Naive thymus-derived CD8-positive, alpha-beta T cell (primary cell): ENCODE measurements around the gene GLTP. TPM values are rescaled to one million over a fixed set of nuclear protein-coding genes. Genes with fewer than 3 reads are reported as not detected.

Experiments
- ATAC-seq, 2 donors: fragments of 150-1000 bp; cut with Tn5 transposase in 1 of 2; sonication (Bioruptor Pico), chemical (Tn5 transposase) in 1 of 2; 1 replicate in 1 of 2; 2 replicates in 1 of 2; pipeline ENCODE4 v1.10.0; 2021; ENCODE audit warnings: mild to moderate bottlenecking in 2 of 2, moderate library complexity in 2 of 2
- POLR2A ChIA-PET: fragments of 350-600 bp; sonication (Branson Sonifier 250); formaldehyde crosslinking; loops from one replicate; lab custom pipeline; 2021; ENCODE audit warnings: antibody characterized with exemption; lab: Charles Lee
- DNase-seq, 10 donors: peaks; one replicate each; pipeline versions ENCODE4 v3.0.0 to v3.0.0-alpha.2; 2020 to 2022
- H3K27ac Mint-ChIP-seq, 10 donors: one replicate each; pipeline ENCODE4 v1.8.0; 2020 to 2022; ENCODE audit warnings: mild to moderate bottlenecking in 10 of 10, mixed read lengths in 10 of 10, moderate library complexity in 4 of 10, inconsistent platforms in 1 of 10
- H3K27me3 Mint-ChIP-seq, 5 donors: one replicate each; pipeline ENCODE4 v1.8.0; 2021 to 2022; ENCODE audit warnings: mixed read lengths in 5 of 5
- H3K36me3 Mint-ChIP-seq, 3 donors: one replicate each; pipeline ENCODE4 v1.8.0; 2020 to 2022; ENCODE audit warnings: mixed read lengths in 3 of 3, mild to moderate bottlenecking in 2 of 3, inconsistent platforms in 1 of 3
- H3K4me1 Mint-ChIP-seq, 4 donors: one replicate each; pipeline ENCODE4 v1.8.0; 2021 to 2022; ENCODE audit warnings: mixed read lengths in 4 of 4
- H3K4me3 Mint-ChIP-seq, 10 donors: one replicate each; pipeline ENCODE4 v1.8.0; 2020 to 2022; ENCODE audit warnings: mild to moderate bottlenecking in 10 of 10, mixed read lengths in 10 of 10, moderate library complexity in 6 of 10, inconsistent platforms in 1 of 10
- H3K9me3 Mint-ChIP-seq, 9 donors: one replicate each; pipeline ENCODE4 v1.8.0; 2020 to 2022; ENCODE audit warnings: mixed read lengths in 9 of 9, mild to moderate bottlenecking in 3 of 9, inconsistent platforms in 1 of 9, moderate library complexity in 1 of 9
- microRNA-seq: library from miRNA; unstranded; fragments of <30 nt; microRNA quantifications from one replicate; pipeline ENCODE4 v1.2.0, GENCODE V29; 2022; ENCODE audit warnings: borderline microRNAs expressed
- polyA plus RNA-seq, 3 donors: library from polyadenylated mRNA; unstranded; fragments of 300-500 nt; fragmentation: Illumina TruSeq; gene quantifications; one replicate each; pipeline ENCODE4 v1.2.3, GENCODE V29; 2021
- total RNA-seq, 8 experiments: library from RNA in 2 of 8; stranded (reverse) in 2 of 8; gene quantifications; one replicate each; pipeline ENCODE4 v1.2.3 and lab custom pipeline; 2021 to 2026

GLTP gene
- total and polyA plus RNA-seq, 5 experiments from 2014 or later, result 21.2 to 41.7 (median 29.7) TPM

DNA sequence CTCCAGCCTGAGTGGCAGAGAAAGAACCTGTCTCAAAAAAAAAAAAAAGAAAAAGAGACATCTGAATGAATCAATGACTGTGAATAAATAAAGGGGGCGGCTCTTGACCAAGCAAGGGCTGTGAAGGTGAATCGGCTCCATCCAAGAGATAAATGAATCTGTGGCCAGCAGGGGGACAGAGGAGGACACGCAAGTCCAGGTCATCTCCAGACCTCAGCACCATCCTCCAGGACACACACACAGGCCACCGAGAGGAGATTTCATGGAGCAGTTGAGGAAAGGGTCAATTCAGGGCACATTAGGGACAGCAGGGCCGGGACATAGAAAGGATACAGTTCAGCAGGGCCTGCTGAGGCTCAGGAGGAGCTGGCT is 68.7 kb downstream of the GLTP start:
- Mint-ChIP-seq H3K27me3 (no peaks in the 10 kb centered on the region), H3K36me3 (no peaks in the 10 kb centered on the region), H3K9me3 (no peaks in the 10 kb centered on the region), H3K4me1 (no peaks in the 10 kb centered on the region), H3K4me3 (no peak overlapping the region), H3K27ac (peak overlapping the region in 2 of 10 donors; percentile 15 to 17)
- POLR2A ChIA-PET, result no interaction called here
- DNase-seq, result no peak
- ATAC-seq, result no peak

DNA sequence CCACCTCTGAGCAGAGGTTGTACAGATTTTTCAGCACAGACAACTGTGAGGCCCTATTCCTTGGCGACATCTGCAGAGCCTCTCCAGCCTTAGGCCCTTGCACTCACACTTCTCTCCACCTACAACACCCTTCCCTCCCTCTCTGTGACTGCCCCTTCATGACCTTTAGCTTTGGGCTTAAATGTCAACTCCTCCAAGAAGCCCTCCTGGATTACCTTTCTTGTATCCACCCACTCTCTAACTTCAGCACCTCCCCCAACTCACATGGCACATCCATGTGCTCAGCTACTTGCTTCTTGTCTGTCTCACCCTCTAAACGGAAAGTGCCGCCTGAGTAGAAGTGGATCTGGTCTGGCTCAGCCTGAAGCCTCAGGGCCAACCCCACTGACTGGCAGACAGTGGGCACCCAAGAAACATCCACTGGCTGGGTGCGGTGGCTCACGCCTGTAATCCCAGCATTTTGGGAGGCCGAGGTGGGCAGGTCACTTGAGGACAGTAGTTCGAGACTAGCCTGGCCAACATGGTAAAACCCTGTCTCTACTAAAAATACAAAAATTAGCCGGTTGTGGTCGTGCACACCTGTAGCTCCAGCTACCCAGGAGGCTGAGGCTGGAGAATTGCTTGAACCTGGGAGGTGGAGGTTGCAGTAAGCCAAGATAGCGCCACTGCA is 69.3 kb downstream of the GLTP start:
- no peaks in the 10 kb centered on the region for H3K36me3 Mint-ChIP-seq
- no peak overlapping the region for H3K4me3 Mint-ChIP-seq
- POLR2A ChIA-PET, result no interaction called here
- H3K4me1 Mint-ChIP-seq, result no peaks in the 10 kb centered on the region
- DNase-seq (no peak), ATAC-seq (no peak)
- H3K27ac Mint-ChIP-seq, result no peak overlapping the region
- no peaks in the 10 kb centered on the region for H3K9me3 Mint-ChIP-seq
- no peaks in the 10 kb centered on the region for H3K27me3 Mint-ChIP-seq

DNA sequence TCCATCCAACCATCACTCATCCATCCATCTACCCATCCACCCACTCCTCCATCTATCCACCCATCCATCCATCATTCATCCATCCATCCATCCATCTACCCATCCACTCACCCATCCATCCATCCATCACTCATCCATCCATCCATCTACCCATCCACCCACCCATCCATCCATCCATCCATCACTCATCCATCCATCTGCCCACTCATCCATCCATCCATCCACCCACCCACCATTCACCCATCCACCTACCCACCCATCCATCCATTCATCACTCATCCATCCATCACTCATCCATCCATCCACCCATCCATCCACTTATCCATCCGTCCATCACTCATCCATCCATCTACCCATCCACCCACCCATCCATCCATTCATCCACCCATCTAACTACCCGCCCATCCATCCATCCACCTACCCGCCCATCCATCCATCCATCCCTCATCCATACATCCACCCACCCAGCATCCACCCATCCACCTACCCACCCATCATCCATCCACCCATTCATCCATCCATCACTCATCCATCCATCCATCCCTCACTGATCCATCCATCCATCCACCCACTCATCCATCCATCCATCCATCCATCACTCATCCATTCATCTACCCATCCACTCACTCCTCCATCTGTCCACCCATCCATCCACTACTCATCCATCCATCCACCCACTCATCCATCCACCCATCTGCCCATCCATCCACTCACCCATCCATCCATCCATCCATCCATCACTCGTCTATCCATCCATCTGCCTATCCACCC is 71.3 kb downstream of the GLTP start:
- Mint-ChIP-seq H3K9me3 (no peaks in the 10 kb centered on the region), H3K4me1 (peaks cover 0 to 2% (median under 1%) of the 10 kb centered on the region in 4 donors), H3K4me3 (no peak overlapping the region), H3K36me3 (no peaks in the 10 kb centered on the region), H3K27ac (no peak overlapping the region), H3K27me3 (no peaks in the 10 kb centered on the region)
- ATAC-seq (no peak), DNase-seq (no peak)
- POLR2A ChIA-PET, result no interaction called here

DNA sequence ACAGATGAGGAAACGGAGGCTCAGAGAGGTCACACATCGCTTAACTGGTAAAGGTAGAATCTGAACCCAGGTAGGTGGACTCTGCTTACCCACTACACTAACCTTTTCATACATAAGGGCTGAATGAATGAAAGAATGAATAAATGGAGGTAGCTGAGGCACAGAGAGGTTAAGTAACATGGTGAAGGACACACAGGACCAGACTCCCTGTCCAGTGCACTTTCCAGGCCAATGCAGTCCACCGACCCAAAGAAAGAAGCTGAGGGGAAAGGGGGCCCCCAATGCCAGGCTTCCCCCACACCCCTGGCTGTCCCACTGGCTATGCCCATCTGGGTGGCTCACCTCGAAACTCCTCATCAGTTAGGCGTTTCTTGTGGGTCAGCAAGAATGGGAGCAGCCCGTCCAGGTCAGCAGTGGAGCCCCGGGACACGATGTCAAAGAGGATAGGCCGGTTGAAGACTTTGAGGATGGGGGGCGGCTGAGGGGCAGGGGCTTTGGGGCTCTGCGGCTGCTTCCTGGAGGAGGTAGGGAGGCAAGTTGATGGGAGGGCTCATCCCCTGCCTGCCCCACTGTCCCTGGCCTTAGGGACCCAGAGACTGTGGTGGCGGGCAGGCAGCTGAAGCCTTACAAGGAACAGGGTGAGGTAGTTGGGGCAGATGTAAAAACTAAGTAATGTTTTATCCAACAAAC is 72.2 kb downstream of the GLTP start:
- no peaks in the 10 kb centered on the region for H3K36me3 Mint-ChIP-seq
- no peaks in the 10 kb centered on the region for H3K27me3 Mint-ChIP-seq

DNA sequence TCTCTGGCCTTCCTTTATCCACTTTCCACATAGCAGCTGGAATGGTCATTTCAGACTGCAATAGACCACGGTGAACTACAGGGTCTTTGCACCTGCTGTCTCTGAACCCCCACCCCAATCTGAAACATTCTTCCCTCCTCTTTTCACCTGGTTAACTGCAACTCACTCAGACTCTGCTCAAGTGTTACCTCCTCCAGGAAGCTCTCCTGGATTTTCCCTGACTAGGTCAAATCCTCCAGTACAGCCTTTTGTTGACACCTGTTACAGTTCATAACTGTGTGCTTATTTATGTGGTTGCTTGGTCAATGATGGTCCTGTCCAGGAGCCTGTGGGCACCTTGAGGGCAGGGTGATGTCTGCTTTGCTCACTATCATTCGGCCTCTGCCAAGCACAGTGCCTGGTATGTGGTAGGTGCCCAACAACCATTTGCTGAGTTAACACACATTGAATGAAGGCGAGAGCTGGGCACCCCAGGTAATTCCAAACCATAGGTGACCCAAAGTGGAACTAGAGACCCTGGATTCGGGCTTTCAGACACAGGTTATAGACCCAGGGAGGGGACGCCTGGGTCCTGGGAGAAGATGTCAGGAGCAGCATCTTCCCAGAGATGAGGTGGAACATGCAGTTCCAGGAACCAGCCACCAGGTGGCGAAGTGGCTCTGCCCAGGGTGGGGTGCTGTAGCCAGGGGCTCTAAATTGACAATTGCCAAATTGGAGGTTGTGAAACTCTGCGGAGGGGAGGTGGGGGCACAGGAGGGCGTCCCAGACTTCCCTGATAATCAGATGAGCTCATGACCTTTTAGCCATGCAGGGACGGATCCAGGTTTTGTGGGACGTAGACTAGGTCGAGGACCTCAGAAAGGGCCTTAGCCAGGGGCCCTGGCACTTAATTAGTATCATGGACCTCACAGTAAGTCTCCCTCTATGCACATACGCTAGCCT is 75.2 kb downstream of the GLTP start:
- no peaks in the 10 kb centered on the region for H3K36me3 Mint-ChIP-seq
- no peaks in the 10 kb centered on the region for H3K27me3 Mint-ChIP-seq
- H3K27ac Mint-ChIP-seq, result no peak overlapping the region
- peaks cover 0 to 2% (median under 1%) of the 10 kb centered on the region in 4 donors for H3K4me1 Mint-ChIP-seq
- ATAC-seq, result peak; percentile 79 to 93
- H3K9me3 Mint-ChIP-seq, result no peaks in the 10 kb centered on the region
- no peak overlapping the region for H3K4me3 Mint-ChIP-seq
- DNase-seq, result peak; percentile 47 to 85 (median 67)
- POLR2A ChIA-PET, result interaction anchor here (1.2 kb wide), 1 partner anchor 9 kb away, joined by 3 read pairs; no protein-coding TSS in a partner anchor

More for the DNA sequence above, 72.2 kb downstream of the GLTP start:
- Mint-ChIP-seq H3K9me3 (no peaks in the 10 kb centered on the region), H3K4me3 (no peak overlapping the region), H3K27ac (no peak overlapping the region), H3K4me1 (peaks cover 0 to 2% (median under 1%) of the 10 kb centered on the region in 4 donors)
- ATAC-seq (no peak), DNase-seq (no peak)
- POLR2A ChIA-PET, result interaction anchor here (0.6 kb wide), 1 partner anchor 57 kb away, joined by 6 read pairs; no protein-coding TSS in a partner anchor

DNA sequence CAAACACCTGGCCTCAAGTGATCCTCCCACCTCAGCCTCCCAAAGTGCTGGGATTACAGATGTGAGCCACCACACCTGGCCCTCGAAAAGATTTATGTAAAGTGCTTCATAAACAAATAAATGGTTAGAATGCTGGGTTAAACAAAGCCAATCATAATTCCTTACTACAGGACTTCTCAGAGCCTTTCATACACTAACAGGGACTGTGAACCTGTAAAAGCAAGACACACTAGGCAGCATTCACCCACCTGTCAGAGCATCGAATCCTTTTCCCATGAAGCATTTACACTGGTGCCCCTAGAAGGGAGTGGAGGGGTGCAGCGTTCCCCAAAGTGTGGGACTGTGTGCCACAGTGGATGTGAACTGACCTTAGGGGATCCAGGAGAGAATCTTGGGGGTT is 76.7 kb downstream of the GLTP start:
- ATAC-seq (no peak), DNase-seq (no peak)
- POLR2A ChIA-PET, result no interaction called here
- Mint-ChIP-seq H3K36me3 (no peaks in the 10 kb centered on the region), H3K4me3 (no peak overlapping the region), H3K27ac (no peak overlapping the region), H3K9me3 (no peaks in the 10 kb centered on the region), H3K4me1 (peaks cover 0 to 2% (median under 1%) of the 10 kb centered on the region in 4 donors), H3K27me3 (no peaks in the 10 kb centered on the region)

DNA sequence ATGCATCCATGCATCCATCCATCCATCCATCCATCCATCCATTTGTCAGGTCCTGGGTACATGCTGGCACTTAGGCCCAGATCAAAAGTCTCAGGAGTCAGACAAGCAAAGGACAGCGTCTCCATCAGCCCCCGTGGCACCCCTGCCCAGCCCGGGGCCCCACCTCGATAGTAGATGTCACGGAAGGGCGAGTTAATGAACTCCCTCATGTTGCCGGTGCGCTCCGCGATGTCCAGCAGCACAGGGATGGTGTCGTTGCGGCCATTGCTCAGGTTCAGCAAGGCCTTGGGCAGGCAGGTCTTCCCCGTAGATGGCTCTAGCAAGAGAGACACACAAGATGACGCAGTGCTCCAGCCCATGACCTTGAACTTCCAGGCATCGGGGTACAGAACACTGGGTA is 77.5 kb downstream of the GLTP start:
- DNase-seq (peak in 1 of 10 donors; percentile 14), ATAC-seq (no peak)
- Mint-ChIP-seq H3K4me3 (no peak overlapping the region), H3K4me1 (peaks cover 0 to 2% (median under 1%) of the 10 kb centered on the region in 4 donors), H3K27me3 (peaks cover 0 to 4% (median 0%) of the 10 kb centered on the region in 5 donors), H3K9me3 (no peaks in the 10 kb centered on the region), H3K36me3 (no peaks in the 10 kb centered on the region), H3K27ac (peak overlapping the region in 1 of 10 donors; percentile 25)
- POLR2A ChIA-PET, result no interaction called here

Small RNA genes lying within 50 kb of the gene (microRNA-seq; reads per million reads assigned to microRNA genes)
- gene MIR4497, result not detected

Other genes starting within 250 kb of the GLTP start
- gene FAM222A, start 166.7 kb downstream of the GLTP start, total RNA-seq, result 1 to 10 TPM; 1.6 TPM
- gene FAM222A, start 166.7 kb downstream of the GLTP start, polyA plus RNA-seq, result under 1 TPM; 0.16 to 0.28 (median 0.22) TPM
- not detected for gene TRPV4, start 47.1 kb downstream of the GLTP start, total RNA-seq
- gene TRPV4, start 47.1 kb downstream of the GLTP start, polyA plus RNA-seq, result not detected
- 10 to 100 TPM; 36.8 to 39.1 TPM for gene TCHP, start 19.7 kb upstream of the GLTP start, total RNA-seq
- gene TCHP, start 19.7 kb upstream of the GLTP start, polyA plus RNA-seq, result 10 to 100 TPM in 1 of 3 donors, 1 to 10 TPM in 2; 6.7 to 11.1 (median 8.6) TPM
- gene GIT2, start 115.8 kb upstream of the GLTP start, total RNA-seq, result 100 to 1,000 TPM in 1 of 2 experiments, 10 to 100 TPM in 1; 99.0 to 102 TPM
- gene GIT2, start 115.8 kb upstream of the GLTP start, polyA plus RNA-seq, result 10 to 100 TPM; 54.9 to 67.4 (median 57.6) TPM
- 10 to 100 TPM; 56.8 to 61.7 TPM for gene ANKRD13A, start 118.9 kb upstream of the GLTP start, total RNA-seq
- 10 to 100 TPM; 37.0 to 45.9 (median 40.1) TPM for gene ANKRD13A, start 118.9 kb upstream of the GLTP start, polyA plus RNA-seq
- gene C12orf76, start 168.0 kb upstream of the GLTP start, total RNA-seq, result 10 to 100 TPM; 20.2 to 22.3 TPM
- 10 to 100 TPM; 15.6 to 19.2 (median 18.8) TPM for gene C12orf76, start 168.0 kb upstream of the GLTP start, polyA plus RNA-seq
- 1 to 10 TPM; 2.3 to 2.5 TPM for gene IFT81, start 243.8 kb upstream of the GLTP start, total RNA-seq
- under 1 TPM; 0.45 to 0.82 (median 0.56) TPM for gene IFT81, start 243.8 kb upstream of the GLTP start, polyA plus RNA-seq